NCI-H345 treated with DMSO at 0.1 percent for 48 hours (cell line): ENCODE results near the gene TICAM1.
"Not testable (repeated sequence)": the region's sequence is repeated elsewhere in the genome, so short reads cannot be mapped to it uniquely, and the experiment has no call there.

Source experiments
- DNase-seq: peaks from one replicate; lab custom pipeline; 2025; ENCODE audit not compliant: unreplicated experiment; lab: John Stamatoyannopoulos, UW

TICAM1 gene

DNA sequence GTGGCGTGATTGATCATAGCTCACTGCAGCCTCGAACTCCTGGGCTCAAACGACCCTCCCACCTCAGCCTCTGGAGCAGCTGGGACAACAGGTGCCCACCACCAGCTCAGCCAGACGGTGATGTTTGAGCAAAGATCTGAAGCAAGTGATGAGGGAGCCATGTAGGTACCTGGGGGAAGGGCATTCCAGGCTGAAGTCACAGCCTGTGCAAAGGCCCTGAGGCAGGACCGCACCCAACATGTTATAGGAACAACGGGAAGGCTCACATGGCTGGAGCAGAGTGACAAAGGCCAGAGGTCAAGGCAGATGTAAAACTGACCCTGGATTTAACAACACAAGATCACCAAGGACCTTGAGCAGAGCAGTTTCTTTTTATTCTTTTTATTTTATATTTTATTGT, 25.1 kb downstream of the TICAM1 start:
- no peak for DNase-seq

DNA sequence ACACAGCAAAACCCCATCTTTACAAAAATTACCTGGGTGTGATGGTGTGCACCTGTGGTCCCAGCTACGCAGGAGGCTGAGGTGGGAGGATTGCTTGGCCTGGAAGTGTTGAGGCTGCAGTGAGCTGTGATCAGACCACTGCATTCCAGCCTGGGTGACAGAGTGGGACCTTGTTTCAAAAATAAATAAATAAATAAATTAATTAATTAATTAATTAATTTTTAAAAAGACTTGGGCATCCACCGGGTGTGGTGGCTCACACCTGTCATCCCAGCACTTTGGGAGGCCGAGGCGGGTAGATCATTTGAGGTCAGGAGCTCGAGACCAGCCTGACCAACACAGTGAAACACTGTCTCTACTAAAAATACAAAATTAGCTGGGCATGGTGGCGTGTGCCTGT, 26.4 kb downstream of the TICAM1 start:
- DNase-seq: not testable (repeated sequence)

DNA sequence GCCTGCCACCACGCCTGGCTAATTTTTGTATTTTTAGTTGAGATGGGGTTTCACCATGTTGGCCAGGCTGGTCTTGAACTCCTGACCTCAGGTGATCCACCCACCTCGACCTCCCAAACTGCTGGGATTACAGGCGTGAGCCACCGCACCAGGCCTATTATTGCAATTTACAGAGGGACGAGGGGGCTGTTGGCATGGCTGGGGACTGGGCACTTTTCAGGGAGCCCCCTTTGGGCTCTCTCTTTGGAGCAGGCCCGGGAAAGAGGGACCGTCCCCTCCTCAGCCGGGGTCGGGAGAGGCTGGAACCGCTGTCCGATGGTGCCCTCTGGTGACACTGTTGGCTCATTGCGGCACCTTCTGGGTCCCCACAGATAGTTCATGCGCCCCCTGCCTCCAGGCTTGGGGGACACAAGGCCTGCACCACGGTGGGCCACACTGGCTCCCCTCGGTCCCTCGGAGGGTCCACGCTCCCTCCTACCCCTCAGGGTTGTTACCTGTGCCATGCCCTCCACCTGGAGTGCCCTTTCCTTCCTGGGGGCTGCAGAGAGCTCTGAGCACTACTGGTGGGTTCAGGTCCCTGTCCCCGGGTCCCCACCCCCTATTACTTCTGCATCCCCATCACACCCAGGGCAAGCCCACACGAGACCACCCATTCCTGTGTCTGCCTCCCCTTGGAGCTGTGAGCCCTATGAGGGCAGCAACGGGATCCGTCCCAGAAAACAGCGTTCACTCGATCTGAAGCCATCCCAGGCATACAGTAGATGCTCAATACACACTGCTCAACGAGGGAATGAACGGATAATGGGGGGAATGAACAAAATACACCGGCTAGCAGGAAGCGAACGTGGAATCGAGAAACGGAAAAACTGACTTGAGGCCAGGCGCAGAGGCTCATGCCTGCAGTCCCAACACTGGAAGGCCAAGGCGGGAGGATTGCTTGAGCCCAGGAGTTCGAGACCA, 27.5 kb downstream of the TICAM1 start:
- DNase-seq: peak; percentile 17

DNA sequence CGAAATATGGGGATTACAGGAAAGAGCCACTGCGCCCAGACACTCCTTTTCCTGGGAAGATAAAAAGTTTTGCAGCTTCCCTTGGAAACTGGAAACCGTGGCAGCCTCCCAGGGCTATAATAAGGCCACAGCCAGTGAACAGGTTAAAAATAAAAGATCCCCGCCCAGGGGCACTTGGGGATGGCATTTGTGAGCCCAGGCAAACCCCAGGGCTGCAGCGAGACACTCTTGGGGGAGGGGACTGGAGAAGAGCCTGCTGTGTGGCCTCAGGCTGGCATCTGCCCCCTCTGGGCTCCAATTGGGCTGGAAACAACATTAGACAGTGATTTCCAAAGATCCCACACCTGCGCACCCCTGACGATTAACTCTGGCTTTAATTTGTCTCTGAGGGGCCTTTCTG, 28.8 kb downstream of the TICAM1 start:
- no peak for DNase-seq

DNA sequence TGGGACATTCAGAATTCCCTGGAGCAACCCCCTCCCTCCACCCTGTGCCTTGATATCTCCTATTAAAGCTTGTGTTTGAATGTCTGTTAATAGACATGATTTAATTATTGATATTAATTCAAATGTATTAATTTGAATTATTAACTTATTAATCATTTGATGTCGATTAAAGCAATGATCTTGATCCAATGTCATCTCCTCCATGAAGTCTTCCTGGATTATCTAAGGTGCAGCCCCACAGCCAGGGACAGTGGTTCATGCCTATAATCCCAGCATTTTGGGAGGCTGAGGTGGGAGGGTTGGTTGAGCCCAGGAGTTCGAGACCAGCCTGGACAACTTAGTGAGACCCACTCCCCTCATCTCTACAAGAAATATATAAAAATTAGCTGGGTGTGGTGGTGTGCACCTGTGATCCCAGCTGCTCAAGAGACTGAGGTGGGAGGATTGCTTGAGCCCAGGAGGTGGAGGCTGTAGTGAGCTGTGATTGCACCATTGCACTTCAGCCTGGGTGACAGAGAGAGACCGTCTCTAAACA, 30.4 kb downstream of the TICAM1 start:
- no peak for DNase-seq

DNA sequence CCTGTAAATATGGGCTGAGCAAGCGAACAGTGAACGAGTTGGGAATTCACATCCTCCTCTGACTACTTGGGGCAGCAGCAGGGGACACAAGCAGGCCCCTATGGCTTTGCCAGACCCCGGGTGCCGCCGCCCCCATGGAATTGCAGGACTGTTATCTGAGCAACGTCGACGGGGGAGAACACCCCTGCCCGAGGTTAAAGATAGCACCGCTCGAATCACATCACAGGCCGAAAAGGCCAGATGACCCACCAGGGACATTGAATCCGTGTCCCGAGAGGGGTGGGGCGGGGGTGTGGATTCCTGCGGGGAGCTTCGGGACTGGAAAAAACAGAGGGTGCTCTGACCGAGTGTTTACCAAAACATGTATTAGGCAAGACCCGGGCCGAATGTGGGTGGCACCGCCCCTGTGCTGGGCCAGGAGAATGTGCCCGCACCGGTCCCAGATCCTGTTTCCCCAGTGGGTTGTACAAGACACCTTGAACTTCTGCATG, 30.9 kb downstream of the TICAM1 start:
- DNase-seq: no peak

DNA sequence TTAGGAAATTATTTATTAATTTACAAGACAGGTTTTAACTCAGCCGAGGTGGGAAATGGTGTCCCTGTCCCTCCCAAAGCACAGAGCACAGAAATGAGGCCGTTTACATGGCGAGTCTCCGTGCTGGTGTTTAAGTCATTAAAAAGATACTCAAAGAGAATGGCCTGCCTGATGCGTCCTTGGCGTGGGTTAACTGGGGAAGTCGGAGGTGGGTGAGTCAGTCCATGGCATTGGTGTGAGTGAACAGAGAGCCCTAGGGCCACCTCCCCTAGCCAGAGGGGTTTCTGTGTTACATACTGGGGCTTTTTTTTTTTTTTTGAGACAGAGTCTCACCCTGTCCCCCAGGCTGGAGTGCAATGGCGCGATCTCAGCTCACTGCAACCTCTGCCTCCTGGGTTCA, 36.1 kb downstream of the TICAM1 start:
- no peak for DNase-seq

DNA sequence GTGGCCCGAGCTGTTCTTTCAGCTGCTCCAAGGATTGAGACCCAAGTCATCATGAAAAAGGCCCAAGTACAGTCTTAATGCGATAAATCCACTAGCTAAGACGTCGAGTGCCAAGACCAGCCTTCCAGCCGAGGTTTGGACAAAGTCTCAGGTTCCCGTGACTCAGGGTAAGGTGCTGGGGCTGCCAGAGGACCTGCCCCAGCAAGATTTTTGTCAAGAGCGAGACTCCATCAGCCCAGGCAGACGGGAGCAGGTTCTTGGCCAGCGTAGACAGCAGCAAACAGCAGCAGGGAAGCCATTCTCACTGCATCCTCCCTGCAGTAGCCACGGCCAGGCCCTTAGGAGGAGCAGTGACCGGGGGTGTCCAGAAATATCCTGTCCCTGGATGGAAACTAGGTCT, 36.5 kb downstream of the TICAM1 start:
- DNase-seq: no peak

DNA sequence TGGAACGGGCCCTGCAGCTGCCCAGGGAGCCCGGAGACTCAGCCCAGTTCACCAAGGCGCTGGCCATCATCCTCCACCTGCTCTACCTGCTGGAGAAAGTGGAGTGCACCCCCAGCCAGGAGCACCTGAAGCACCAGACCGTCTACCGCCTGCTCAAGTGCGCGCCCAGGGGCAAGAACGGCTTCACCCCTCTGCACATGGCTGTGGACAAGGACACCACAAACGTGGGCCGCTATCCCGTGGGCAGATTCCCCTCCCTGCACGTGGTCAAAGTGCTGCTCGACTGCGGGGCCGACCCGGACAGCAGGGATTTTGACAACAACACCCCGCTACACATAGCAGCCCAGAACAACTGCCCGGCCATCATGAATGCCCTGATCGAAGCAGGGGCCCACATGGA, 38.2 kb downstream of the TICAM1 start:
- DNase-seq: not testable (repeated sequence)

DNA sequence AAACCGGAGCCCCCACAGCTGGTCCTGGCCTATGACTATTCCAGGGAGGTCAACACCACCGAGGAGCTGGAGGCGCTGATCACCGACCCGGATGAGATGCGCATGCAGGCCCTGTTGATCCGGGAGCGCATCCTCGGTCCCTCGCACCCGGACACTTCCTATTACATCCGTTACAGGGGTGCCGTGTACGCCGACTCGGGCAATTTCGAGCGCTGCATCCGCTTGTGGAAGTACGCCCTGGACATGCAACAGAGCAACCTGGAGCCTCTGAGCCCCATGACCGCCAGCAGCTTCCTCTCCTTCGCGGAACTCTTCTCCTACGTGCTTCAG, 38.7 kb downstream of the TICAM1 start:
- not testable (repeated sequence) for DNase-seq

DNA sequence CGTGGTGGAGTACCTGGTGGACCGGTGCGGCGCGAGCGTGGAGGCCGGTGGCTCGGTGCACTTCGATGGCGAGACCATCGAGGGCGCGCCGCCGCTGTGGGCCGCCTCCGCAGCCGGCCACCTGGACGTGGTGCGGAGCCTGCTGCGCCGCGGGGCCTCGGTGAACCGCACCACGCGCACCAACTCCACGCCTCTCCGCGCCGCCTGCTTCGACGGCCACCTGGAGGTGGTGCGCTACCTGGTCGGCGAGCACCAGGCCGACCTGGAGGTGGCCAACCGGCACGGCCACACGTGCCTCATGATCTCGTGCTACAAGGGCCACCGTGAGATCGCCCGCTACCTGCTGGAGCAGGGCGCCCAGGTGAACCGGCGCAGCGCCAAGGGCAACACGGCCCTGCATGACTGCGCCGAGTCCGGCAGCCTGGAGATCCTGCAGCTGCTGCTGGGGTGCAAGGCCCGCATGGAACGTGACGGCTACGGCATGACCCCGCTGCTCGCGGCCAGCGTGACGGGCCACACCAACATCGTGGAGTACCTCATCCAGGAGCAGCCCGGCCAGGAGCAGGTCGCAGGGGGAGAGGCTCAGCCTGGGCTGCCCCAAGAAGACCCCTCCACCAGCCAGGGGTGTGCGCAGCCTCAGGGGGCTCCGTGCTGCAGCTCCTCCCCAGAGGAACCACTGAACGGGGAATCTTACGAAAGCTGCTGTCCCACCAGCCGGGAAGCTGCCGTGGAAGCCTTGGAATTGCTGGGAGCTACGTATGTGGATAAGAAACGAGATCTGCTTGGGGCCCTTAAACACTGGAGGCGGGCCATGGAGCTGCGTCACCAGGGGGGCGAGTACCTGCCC, 39.3 kb downstream of the TICAM1 start:
- not testable (repeated sequence) for DNase-seq

DNA sequence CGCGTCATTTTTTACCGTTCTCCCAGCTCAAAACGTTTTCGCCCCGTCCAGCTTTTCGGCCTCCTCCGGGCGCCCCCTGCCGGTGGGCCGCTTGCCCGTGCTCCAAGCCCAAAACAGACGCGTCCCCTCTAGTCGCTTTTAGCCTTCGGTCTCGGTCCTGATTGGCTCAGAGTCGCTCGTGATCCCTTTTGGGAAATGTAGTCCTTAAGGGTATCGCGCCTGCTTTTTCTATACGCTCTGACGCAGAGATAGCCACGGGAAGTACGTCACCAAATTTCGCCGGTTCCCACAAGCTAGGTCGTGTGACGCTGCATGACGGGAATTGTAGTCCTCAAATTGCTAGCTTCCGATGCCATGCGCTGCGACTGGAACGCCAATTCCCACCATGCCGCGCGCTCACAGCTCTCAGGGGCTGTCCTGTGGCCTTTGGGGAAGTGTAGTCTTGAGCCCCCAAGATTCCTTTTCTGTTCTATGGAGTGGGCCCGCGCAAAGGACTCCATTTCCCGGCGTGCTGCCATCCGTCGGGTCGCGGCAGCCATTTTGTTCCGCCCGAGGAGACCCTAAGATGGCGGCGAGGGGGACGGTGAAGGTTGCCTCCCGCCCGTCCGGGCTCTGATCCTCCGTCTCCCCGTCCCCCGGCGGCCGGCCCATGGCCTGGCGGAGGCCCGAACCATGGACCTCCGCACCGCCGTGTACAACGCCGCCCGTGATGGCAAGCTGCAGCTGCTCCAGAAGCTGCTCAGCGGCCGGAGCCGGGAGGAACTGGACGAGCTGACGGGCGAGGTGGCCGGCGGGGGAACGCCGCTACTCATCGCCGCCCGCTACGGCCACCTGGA, 40.1 kb downstream of the TICAM1 start, which contains the start of gene FEM1A:
Gene FEM1A, plus strand, starts transcription at position 552 of the 836 bp plus-strand sequence. Its CDS starts 121 bp downstream, at position 673.
- peak; percentile 99 for DNase-seq

DNA sequence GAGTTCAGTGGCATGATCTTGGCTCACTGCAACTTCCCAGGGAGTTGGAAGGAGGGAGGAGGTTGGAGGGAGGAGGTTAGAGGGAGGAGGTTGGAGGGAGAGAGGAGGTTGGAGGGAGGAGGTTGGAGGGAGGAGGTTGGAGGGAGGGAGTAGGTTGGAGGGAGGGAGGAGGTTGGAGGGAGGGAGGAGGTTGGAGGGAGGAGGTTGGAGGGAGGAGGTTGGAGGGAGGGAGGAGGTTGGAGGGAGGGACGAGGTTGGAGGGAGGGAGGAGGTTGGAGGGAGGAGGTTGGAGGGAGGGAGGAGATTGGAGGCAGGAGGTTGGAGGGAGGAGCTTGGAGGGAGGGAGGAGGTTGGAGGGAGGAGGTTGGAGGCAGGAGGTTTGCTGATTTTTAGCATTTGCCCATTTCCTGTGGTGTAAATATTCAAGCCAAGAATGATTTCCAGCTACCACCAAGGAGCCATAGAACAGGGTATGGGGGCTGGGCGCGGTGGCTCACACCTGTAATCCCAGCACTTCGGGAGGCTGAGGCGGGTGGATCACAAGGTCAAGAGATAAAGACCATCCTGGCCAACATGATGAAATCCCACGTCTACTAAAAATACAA, 45.0 kb downstream of the TICAM1 start:
- DNase-seq: not testable (repeated sequence)

DNA sequence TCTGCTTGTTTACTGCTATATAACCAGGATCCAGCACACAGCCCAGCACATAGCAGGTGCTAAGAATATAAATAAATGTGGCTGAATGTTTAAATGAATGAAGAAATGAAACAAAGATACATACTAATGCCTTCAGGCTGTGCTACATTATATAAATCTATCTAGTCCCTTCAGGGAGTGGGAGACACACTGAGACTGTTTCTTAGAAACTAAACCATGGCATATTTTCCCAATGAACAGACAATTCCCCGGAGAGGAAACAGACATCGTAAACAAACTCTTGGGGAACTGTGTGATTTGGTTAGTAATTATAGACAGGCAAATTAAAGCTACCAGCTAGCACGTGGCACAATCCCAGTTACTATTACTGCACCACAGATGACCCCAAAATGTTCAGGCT, 49.7 kb downstream of the TICAM1 start:
- DNase-seq: no peak

DNA sequence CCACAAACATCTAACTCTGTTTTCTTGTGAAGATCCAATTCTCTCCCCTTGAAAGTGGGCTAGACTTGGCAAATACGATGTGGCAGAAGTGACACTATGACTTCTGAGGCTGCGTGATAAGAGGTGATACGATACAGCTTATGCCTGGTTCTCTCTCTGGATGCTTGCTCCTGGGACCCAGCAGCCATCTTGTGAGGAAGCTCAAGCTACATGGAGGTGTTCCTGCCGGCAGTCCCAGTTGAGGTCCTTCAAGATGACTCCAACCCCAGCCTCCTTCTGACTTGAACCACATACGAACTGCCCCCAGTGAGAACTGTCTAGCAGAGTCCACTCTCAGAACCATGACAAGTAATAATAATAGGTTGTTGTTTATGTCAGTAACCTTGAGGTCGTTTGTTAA, 50.7 kb downstream of the TICAM1 start:
- DNase-seq: no peak

DNA sequence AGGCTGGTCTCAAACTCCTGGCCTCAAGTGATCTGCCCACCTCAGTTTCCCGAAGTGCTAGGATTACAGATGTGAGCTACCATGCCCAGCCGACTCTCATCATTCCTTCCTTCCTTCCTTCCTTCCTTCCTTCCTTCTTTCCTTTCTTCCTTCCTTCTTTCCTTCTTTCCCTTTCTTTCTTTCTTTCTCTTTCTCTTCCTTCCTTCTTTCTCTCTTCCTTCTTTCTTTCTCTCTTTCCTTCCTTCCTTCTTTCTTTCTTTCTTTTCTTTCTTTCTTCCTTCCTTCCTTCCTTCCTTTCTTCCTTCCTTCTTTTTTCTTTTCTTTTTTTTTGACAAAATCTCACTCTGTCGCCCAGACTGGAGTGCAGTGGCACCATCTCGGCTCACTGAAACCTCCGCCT, 53.4 kb downstream of the TICAM1 start:
- not testable (repeated sequence) for DNase-seq

DNA sequence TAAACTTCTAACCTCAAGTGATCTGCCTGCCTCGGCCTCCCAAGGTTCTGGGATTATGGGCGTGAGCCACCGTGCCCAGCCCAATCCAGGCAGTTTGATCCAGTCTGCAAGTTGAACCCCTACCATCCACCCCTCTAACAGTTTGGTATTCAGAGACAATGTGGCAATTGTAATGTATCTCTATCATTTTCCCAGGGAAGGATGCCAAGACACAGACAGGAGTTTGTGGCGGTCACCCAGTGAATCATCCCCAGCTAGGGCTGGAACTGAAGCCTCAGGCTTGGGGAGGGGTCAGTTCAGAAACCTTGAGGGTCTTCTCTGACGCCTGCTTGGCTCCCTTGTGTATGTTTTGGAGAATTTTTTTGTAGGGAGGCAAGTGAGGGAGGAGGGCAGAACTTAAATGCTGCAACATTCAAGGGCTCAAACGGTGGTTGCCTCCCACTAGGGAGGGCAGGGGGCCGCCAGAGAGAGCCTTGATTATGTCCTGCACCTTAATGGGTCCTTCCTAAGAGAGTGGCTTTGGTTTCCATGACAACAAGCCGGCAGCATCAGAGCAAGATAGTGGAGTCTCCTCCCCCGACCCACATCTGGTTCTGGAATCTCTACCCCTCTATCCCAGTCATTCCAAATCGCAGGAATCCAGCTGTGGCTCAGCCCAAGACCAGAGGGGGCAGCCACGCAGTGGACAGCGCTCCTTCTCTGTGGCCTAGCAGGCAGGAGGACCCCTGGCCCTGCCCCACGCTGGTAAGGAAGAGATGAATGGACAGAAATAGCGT, 54.9 kb downstream of the TICAM1 start:
- DNase-seq: no peak

DNA sequence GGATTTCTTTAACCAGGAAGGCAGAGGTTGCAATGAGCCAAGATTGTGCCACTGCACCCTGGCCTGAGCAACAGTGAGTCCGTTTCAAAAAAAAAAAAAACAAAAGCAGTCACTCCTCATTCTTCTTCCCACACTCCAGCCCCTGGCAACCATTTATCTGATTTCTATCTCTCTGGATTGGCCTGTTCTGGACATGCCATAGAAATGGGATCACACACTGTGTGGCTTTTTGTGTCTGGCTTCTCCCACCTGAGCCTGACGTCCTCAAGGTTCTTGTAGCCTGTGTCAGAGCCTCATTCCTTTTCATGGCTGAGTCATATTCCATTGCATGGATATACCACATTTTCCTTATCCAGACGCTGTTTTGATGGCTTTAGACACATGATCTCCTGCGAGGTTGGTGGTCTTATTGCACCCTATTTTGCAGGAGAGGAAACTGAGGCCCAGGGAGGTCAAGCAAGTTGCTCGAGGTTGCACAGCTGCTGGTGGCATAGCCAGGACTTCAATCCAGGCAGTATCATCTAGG, 55.8 kb downstream of the TICAM1 start:
- no peak for DNase-seq

DNA sequence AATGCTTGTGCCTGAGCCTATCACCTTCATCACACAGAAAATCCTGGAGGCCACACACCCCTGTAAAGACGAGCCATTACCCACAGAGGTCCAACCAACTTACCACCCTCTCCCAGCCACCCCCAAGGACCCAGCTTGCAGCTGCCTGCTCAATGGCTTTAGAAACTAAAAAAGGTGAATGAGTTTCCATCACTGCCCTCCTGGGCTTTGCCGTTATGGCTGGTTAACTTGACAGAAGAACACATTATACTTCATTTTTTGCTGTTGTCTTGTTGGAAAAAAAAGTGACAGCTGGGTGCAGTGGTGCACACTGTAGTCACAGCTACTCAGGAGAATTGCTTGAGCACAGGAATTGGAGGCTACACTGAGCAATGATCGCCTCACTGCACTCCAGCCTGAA, 57.4 kb downstream of the TICAM1 start:
- DNase-seq: no peak
